MCF 10A (cell line): ENCODE results near the gene CDCA7L. TPM values are rescaled to one million over a fixed set of nuclear protein-coding genes. Genes with fewer than 3 reads are reported as not detected.

Experiments used
- BruUV-seq: library from RNA; stranded (reverse); fragments of 400-500 nt; replicated peaks from 2 replicates; lab custom pipeline; 2021; lab: Mats Ljungman, UMichigan
- CTCF ChIA-PET: fragments of 300-600 bp; sonication (Branson Sonifier 250); formaldehyde crosslinking; extraction: SDS; loops from one replicate; lab custom pipeline; 2021; ENCODE audit warnings: antibody characterized with exemption, inconsistent platforms; lab: Yijun Ruan, JAX
- POLR2A ChIA-PET: fragments of 300-600, 350-650 bp; sonication (Branson Sonifier 250); formaldehyde crosslinking; extraction: SDS; loops from one replicate; lab custom pipeline; 2020; ENCODE audit warnings: antibody characterized with exemption, inconsistent platforms; lab: Yijun Ruan, JAX
- DNase-seq: peaks from one replicate; pipeline ENCODE4 v3.0.0-alpha.2; 2018; ENCODE audit not compliant: unreplicated experiment
- H3K27ac Mint-ChIP-seq: one replicate; pipeline ENCODE4 v1.8.0; 2022; ENCODE audit warnings: mild to moderate bottlenecking, low read depth, mixed read lengths; ENCODE audit not compliant: unreplicated experiment
- H3K27me3 Mint-ChIP-seq: one replicate; pipeline ENCODE4 v1.8.0; 2022; ENCODE audit warnings: mixed read lengths; ENCODE audit not compliant: insufficient read depth, unreplicated experiment
- H3K36me3 Mint-ChIP-seq: one replicate; pipeline ENCODE4 v1.8.0; 2022; ENCODE audit warnings: mild to moderate bottlenecking, moderate library complexity, mixed read lengths; ENCODE audit not compliant: insufficient read depth, unreplicated experiment
- H3K4me1 Mint-ChIP-seq: one replicate; pipeline ENCODE4 v1.8.0; 2022; ENCODE audit warnings: mixed read lengths; ENCODE audit not compliant: insufficient read depth, unreplicated experiment
- H3K4me3 Mint-ChIP-seq: one replicate; pipeline ENCODE4 v1.8.0; 2022; ENCODE audit warnings: mild to moderate bottlenecking, moderate library complexity, mixed read lengths; ENCODE audit not compliant: unreplicated experiment
- H3K9me3 Mint-ChIP-seq: one replicate; pipeline ENCODE4 v1.8.0; 2022; ENCODE audit warnings: mixed read lengths; ENCODE audit not compliant: unreplicated experiment
- CTCF ChIP-seq: fragments of 200-600 bp; IDR thresholded peaks from one replicate; pipeline ENCODE4 v1.8.0; 2022; ENCODE audit warnings: antibody characterized with exemption, mild to moderate bottlenecking; ENCODE audit not compliant: unreplicated experiment
- intact Hi-C: fragments of 100-400 bp; cut with micrococcal nuclease; formaldehyde crosslinking; loops from 2 replicates; pipeline ENCODE4 v1.14.1; 2022
- total RNA-seq: library from RNA; stranded (reverse); gene quantifications from 2 replicates; pipeline ENCODE4 v1.2.3, GENCODE V29; 2022

CDCA7L gene
- total RNA-seq, 1 experiment from 2014 or later: 43.6 TPM

- no peaks in the 10 kb centered on the region for H3K27me3 Mint-ChIP-seq
- no peak overlapping the region for H3K27ac Mint-ChIP-seq
- ChIA-PET POLR2A (interaction anchor here (1.1 to 1.7 kb wide), 2 partner anchors 24 to 25 kb away, joined by 4 to 5 read pairs; partner anchors contain the start of gene CDCA7L), CTCF (no interaction called here)
- H3K9me3 Mint-ChIP-seq: no peaks in the 10 kb centered on the region
- H3K4me1 Mint-ChIP-seq: no peaks in the 10 kb centered on the region
- BruUV-seq: no TSS peak
- intact Hi-C loops: no loop called here
- DNase-seq: no peak
- H3K36me3 Mint-ChIP-seq: no peaks in the 10 kb centered on the region
- TF ChIP-seq CTCF: no peak
- H3K4me3 Mint-ChIP-seq: no peak overlapping the region
These were observed 24.1 kb upstream of the CDCA7L start for GRCh38 chr7:21969822-21970221.

GRCh38 chr7:21967598-21968003 lies 21.9 kb upstream of the CDCA7L start:
- H3K36me3 Mint-ChIP-seq: no peaks in the 10 kb centered on the region
- H3K4me3 Mint-ChIP-seq: no peak overlapping the region
- BruUV-seq: no TSS peak
- no peaks in the 10 kb centered on the region for H3K9me3 Mint-ChIP-seq
- intact Hi-C loops: no loop called here
- no peak for DNase-seq
- no peaks in the 10 kb centered on the region for H3K27me3 Mint-ChIP-seq
- ChIA-PET CTCF (interaction anchor here (1.0 to 1.4 kb wide), 2 partner anchors 9 to 34 kb away, joined by 3 to 4 read pairs; no protein-coding TSS in a partner anchor), POLR2A (no interaction called here)
- H3K4me1 Mint-ChIP-seq: no peaks in the 10 kb centered on the region
- H3K27ac Mint-ChIP-seq: no peak overlapping the region
- no peak for TF ChIP-seq CTCF

DNA sequence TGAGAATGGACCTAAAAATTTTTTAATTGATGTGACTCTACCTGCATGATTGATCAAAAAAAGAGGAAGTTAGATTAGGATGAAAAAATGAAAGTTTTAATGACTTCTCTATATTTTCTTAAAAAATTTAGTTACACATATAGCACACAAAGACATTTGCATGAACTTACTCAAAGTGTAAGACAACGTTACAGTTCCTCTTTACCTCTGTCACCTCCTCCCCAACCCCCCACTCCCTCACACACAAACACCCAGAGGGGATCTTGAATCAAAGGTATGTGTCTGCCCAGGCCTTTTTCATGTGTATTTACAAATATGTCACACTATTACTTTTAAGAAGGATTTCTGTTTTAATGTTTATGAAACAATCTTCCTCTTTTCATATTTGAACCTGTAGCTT lies 20.6 kb upstream of the CDCA7L start:
- no peaks in the 10 kb centered on the region for H3K36me3 Mint-ChIP-seq
- ChIA-PET CTCF (no interaction called here), POLR2A (interaction anchor here (0.7 kb wide), 1 partner anchor 1685 kb away, joined by 5 read pairs; no protein-coding TSS in a partner anchor)
- no peak overlapping the region for H3K27ac Mint-ChIP-seq
- H3K4me1 Mint-ChIP-seq: no peaks in the 10 kb centered on the region
- no peak for DNase-seq
- BruUV-seq: no TSS peak
- no peaks in the 10 kb centered on the region for H3K27me3 Mint-ChIP-seq
- intact Hi-C loops: no loop called here
- no peak for TF ChIP-seq CTCF
- no peak overlapping the region for H3K4me3 Mint-ChIP-seq
- no peaks in the 10 kb centered on the region for H3K9me3 Mint-ChIP-seq

DNA sequence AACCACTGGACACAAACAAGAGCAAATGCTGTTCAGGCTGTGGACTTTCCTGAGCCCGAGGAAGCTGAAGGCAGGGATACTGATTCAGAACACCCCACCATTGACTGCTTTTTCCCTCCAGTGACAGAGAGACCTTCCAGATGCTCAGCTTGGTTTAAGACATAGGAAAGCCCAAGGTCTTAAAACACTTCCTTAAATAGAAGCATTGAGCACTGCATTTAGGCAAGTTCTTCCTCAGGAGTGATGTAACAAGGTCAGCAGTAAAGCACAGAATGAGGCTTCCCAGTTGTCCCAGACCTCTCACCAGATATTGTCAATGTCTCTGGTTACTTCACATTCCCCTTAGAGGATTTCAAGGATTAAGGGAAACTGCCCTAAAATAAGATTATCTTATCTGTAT lies 19.6 kb upstream of the CDCA7L start:
- Mint-ChIP-seq H3K36me3 (no peaks in the 10 kb centered on the region), H3K9me3 (no peaks in the 10 kb centered on the region), H3K4me1 (no peaks in the 10 kb centered on the region), H3K4me3 (no peak overlapping the region), H3K27ac (no peak overlapping the region), H3K27me3 (no peaks in the 10 kb centered on the region)
- no peak for DNase-seq
- ChIA-PET CTCF (interaction anchor here (1.3 kb wide), 1 partner anchor 36 kb away, joined by 4 read pairs; no protein-coding TSS in a partner anchor), POLR2A (no interaction called here)
- BruUV-seq: no TSS peak
- intact Hi-C loops: no loop called here
- TF ChIP-seq CTCF: no peak
